ENCODE data around the gene CD48. TPM values are rescaled to one million over a fixed set of nuclear protein-coding genes. Genes with fewer than 3 reads are reported as not detected.

CD48 gene
- total RNA-seq, 6 donors from 2014 or later: 9.4 to 32.1 (median 16.3) TPM

- no peak for TF ChIP-seq EP300 (IDR thresholded peaks at IDR 0.05)
- no peak for TF ChIP-seq CTCF (IDR thresholded peaks at IDR 0.05)
- TF ChIP-seq POLR2A (IDR thresholded peaks at IDR 0.05): no peak
- no peak for TF ChIP-seq POLR2AphosphoS5 (IDR thresholded peaks at IDR 0.05)
- DNase-seq: no peak
- Histone ChIP-seq H3K36me3 (no peaks in the 10 kb centered on the region), H3K4me1 (peaks cover 0 to 21% (median 5%) of the 10 kb centered on the region in 4 donors), H3K27ac (peak overlapping the region in 1 of 4 donors; percentile 27), H3K4me3 (no peak overlapping the region), H3K9me3 (no peaks in the 10 kb centered on the region), H3K27me3 (no peaks in the 10 kb centered on the region)
- 63 to 71% methylated on average over 8 of the region's 8 CpGs for WGBS, 2 donors
- ATAC-seq (ENCODE audit: low FRiP score in 2 of 2): no peak
Measured at GRCh38 chr1:160641323-160642280, 70.0 kb downstream of the CD48 start.

GRCh38 chr1:160640359-160641123 lies 71.1 kb downstream of the CD48 start:
- H3K9me3 ChIP-seq: no peaks in the 10 kb centered on the region
- no peaks in the 10 kb centered on the region for H3K27me3 ChIP-seq
- no peak overlapping the region for H3K4me3 ChIP-seq
- H3K36me3 ChIP-seq: no peaks in the 10 kb centered on the region
- no peak for DNase-seq
- no peak for ATAC-seq (ENCODE audit: low FRiP score in 2 of 2)
- H3K27ac ChIP-seq: no peak overlapping the region
- H3K4me1 ChIP-seq: peaks cover 0 to 16% (median 5%) of the 10 kb centered on the region in 4 donors
- WGBS, 2 donors: 90 to 92% methylated on average over 2 of the region's 2 CpGs
- TF ChIP-seq EP300 (IDR thresholded peaks at IDR 0.05) (no peak), CTCF (IDR thresholded peaks at IDR 0.05) (no peak), POLR2AphosphoS5 (IDR thresholded peaks at IDR 0.05) (no peak), POLR2A (IDR thresholded peaks at IDR 0.05) (no peak)

GRCh38 chr1:160639652-160640051 lies 72.0 kb downstream of the CD48 start:
- no peak for TF ChIP-seq CTCF (IDR thresholded peaks at IDR 0.05)
- no peak for TF ChIP-seq EP300 (IDR thresholded peaks at IDR 0.05)
- TF ChIP-seq POLR2AphosphoS5 (IDR thresholded peaks at IDR 0.05): no peak
- TF ChIP-seq POLR2A (IDR thresholded peaks at IDR 0.05): no peak
- H3K4me3 ChIP-seq: no peak overlapping the region
- no peaks in the 10 kb centered on the region for H3K27me3 ChIP-seq
- WGBS, 2 donors: 23 to 27% methylated on average over 3 of the region's 3 CpGs
- H3K9me3 ChIP-seq: no peaks in the 10 kb centered on the region
- peak overlapping the region in 1 of 4 donors; percentile 9 for H3K27ac ChIP-seq
- ATAC-seq (ENCODE audit: low FRiP score in 2 of 2) (no peak), DNase-seq (no peak)
- no peaks in the 10 kb centered on the region for H3K36me3 ChIP-seq
- peaks cover 0 to 16% (median 5%) of the 10 kb centered on the region in 4 donors for H3K4me1 ChIP-seq

GRCh38 chr1:160638926-160639325 lies 72.7 kb downstream of the CD48 start:
- no peaks in the 10 kb centered on the region for H3K9me3 ChIP-seq
- H3K4me1 ChIP-seq: peaks cover 0 to 16% (median 5%) of the 10 kb centered on the region in 4 donors
- DNase-seq (no peak), ATAC-seq (ENCODE audit: low FRiP score in 2 of 2) (no peak)
- WGBS, 2 donors: 92% methylated on average over 6 of the region's 6 CpGs
- H3K36me3 ChIP-seq: no peaks in the 10 kb centered on the region
- TF ChIP-seq POLR2A (IDR thresholded peaks at IDR 0.05) (no peak), POLR2AphosphoS5 (IDR thresholded peaks at IDR 0.05) (no peak), EP300 (IDR thresholded peaks at IDR 0.05) (no peak), CTCF (IDR thresholded peaks at IDR 0.05) (no peak)
- H3K27ac ChIP-seq: peak overlapping the region in 1 of 4 donors; percentile 6
- H3K4me3 ChIP-seq: no peak overlapping the region
- H3K27me3 ChIP-seq: no peaks in the 10 kb centered on the region

Data from upper lobe of left lung (tissue), 6 donors.